Testis (tissue), 3 donors: Measurements from ENCODE around the gene PPP2R1B. TPM values are rescaled to one million over a fixed set of nuclear protein-coding genes. Genes with fewer than 3 reads are reported as not detected.
A peak's percentile ranks its signal among the peaks of the same experiment; 100 is the strongest.

Experiments
- DNase-seq: peaks from one replicate; pipeline ENCODE4 v3.0.0-alpha.2; 2019
- H3K27ac ChIP-seq, 2 donors: fragments of 200-600 bp; sonication (generic); one replicate each; pipeline ENCODE4 v1.5.1; 2019
- H3K27me3 ChIP-seq: fragments of 200-600 bp; sonication (generic); one replicate; pipeline ENCODE4 v1.5.1; 2019
- H3K36me3 ChIP-seq: fragments of 200-600 bp; sonication (generic); one replicate; pipeline ENCODE4 v1.5.1; 2017; ENCODE audit warnings: low read depth; ENCODE audit errors: missing control alignments
- H3K4me1 ChIP-seq: fragments of 200-600 bp; sonication (generic); one replicate; pipeline ENCODE4 v1.5.1; 2019
- H3K4me3 ChIP-seq, 2 donors: fragments of 200-600 bp; sonication (generic); one replicate each; pipeline ENCODE4 v1.5.1; 2017 to 2019
- H3K9me3 ChIP-seq: fragments of 200-600 bp; sonication (generic); one replicate; pipeline ENCODE4 v1.5.1; 2017
- POLR2A ChIP-seq: fragments of 450-650 bp; IDR thresholded peaks from one replicate; pipeline ENCODE4 v1.6.1; 2017; ENCODE audit warnings: antibody characterized with exemption, mild to moderate bottlenecking, moderate library complexity
- WGBS, 2 donors: methylation state at CpG; one replicate each; pipeline ENCODE4 v1.1.5; 2018; 5-methylcytosine and 5-hydroxymethylcytosine counted together
- intact Hi-C: fragments of 100-400 bp; cut with DNase I; formaldehyde crosslinking; loops from one replicate; pipeline ENCODE4 v1.15.1; 2023; ENCODE audit warnings: low total_unique reads
- polyA plus RNA-seq: library from polyadenylated mRNA; stranded (reverse); fragments of 350-450 nt; fragmentation: Illumina TruSeq; extraction: RNeasy Lipid Tissue Mini Kit (QIAGEN cat#74804); gene quantifications from one replicate; pipeline ENCODE4 v1.2.3, GENCODE V29; 2014; ENCODE audit warnings: low read depth, low replicate concordance; ENCODE audit not compliant: insufficient read depth
- total RNA-seq, 2 donors: library from RNA; depleted of rRNA; stranded (reverse); fragments of >200 nt; gene quantifications; one replicate each; pipeline ENCODE4 v1.2.3, GENCODE V29; 2016
- TF ChIP-seq, protein P1 (sequence below), 3 experiments: fragments of 450-650 bp in 2 of 3; fragments of 200-600 bp in 1 of 3; sonication (generic) in 1 of 3; IDR thresholded peaks; one replicate each; pipeline ENCODE4 v1.5.1; 2016 to 2019; ENCODE audit warnings: antibody characterized with exemption in 3 of 3, mild to moderate bottlenecking in 2 of 3, moderate library complexity in 1 of 3

PPP2R1B gene
- total and polyA plus RNA-seq, 3 donors from 2014 or later, result 67.2 to 115 (median 75.8) TPM

DNA sequence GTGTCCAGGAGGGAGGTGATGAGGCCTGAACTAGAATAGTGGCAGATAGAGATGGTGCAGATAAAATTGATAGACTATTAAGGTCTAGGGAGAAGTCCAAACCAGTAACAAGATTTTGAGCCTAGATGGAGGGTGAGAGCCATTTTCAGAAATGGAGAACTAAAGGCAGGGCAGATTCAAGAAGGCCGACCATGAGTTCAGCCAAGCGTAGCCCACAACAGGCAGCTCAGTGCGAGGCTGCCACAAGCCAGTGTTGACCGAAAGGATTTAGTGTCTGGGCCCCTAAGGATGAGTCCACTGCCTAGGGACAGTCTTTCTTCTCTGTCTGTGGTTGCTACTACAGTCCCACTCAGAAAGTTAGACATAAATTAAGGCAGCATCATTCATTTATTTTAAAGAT, 51.7 kb downstream of the PPP2R1B start:
- H3K9me3 ChIP-seq, result no peaks in the 10 kb centered on the region
- intact Hi-C loops, result no loop called here
- no peak overlapping the region for H3K27ac ChIP-seq
- no peaks in the 10 kb centered on the region for H3K27me3 ChIP-seq
- WGBS, 2 donors, result 85 to 92% methylated on average over 4 of the region's 4 CpGs
- no peak for DNase-seq
- H3K4me3 ChIP-seq, result no peak overlapping the region
- H3K4me1 ChIP-seq, result no peaks in the 10 kb centered on the region
- no peaks in the 10 kb centered on the region for H3K36me3 ChIP-seq
- TF ChIP-seq, protein P1, sequence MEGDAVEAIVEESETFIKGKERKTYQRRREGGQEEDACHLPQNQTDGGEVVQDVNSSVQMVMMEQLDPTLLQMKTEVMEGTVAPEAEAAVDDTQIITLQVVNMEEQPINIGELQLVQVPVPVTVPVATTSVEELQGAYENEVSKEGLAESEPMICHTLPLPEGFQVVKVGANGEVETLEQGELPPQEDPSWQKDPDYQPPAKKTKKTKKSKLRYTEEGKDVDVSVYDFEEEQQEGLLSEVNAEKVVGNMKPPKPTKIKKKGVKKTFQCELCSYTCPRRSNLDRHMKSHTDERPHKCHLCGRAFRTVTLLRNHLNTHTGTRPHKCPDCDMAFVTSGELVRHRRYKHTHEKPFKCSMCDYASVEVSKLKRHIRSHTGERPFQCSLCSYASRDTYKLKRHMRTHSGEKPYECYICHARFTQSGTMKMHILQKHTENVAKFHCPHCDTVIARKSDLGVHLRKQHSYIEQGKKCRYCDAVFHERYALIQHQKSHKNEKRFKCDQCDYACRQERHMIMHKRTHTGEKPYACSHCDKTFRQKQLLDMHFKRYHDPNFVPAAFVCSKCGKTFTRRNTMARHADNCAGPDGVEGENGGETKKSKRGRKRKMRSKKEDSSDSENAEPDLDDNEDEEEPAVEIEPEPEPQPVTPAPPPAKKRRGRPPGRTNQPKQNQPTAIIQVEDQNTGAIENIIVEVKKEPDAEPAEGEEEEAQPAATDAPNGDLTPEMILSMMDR (IDR thresholded peaks at IDR 0.05), result no peak
- no peak for TF ChIP-seq POLR2A

DNA sequence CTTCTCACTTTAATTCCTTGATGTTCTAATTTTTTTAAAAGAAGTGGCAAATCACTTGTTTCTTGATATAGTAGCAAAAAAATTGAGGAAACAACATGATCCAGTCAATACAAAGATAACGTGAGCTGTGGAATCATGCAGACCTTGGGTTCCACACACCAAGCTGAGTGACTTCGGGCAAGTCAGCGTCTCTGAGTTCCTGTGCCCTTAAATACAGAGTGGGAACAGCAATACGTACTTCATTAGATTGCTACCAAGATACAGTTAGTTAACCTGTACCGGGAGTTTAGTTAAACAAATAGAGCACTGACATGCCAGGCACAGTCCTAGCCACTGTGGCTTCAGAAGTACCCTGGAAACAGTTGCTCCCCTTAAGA, 58.5 kb downstream of the PPP2R1B start:
- 79 to 83% methylated on average over 5 of the region's 5 CpGs for WGBS, 2 donors
- Histone ChIP-seq H3K4me3 (no peak overlapping the region), H3K9me3 (no peaks in the 10 kb centered on the region), H3K27ac (no peak overlapping the region), H3K36me3 (no peaks in the 10 kb centered on the region), H3K27me3 (no peaks in the 10 kb centered on the region), H3K4me1 (no peaks in the 10 kb centered on the region)
- no peak for DNase-seq
- intact Hi-C loops, result no loop called here
- TF ChIP-seq, protein P1 (IDR thresholded peaks at IDR 0.05), result no peak
- no peak for TF ChIP-seq POLR2A

DNA sequence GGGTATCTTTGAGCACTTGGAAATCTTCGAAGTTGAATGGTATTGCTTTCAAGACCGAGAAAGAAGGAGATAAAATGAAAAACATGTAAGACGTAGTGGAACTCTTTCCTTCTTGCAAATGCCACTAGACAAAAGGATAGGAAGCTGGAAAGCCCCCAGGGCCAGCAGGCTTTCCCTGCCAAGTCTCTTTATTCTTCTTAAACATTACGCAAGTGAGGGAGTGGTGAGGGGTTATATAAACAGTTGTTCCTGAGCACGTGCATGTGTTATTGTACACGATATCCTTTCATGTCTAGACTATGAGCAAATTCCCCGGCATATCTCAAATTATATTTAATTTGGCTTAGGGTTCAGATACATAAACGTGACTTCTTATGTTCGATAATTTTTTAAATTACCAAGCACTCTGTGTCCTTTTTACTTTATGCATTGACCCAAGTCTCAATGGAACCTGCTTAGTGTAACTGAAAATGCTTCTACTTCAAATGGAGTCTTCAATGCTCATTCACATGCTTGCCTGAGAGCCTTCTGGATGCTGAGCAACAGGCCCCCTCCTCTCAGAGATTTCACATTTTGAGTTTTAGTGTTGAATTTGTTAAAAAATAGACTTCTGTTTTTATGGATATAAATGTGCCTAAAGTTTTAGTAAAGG, 59.0 kb downstream of the PPP2R1B start:
- Histone ChIP-seq H3K4me3 (no peak overlapping the region), H3K4me1 (no peaks in the 10 kb centered on the region), H3K27me3 (no peaks in the 10 kb centered on the region), H3K36me3 (no peaks in the 10 kb centered on the region), H3K27ac (peak overlapping the region in 1 of 2 donors; percentile 43), H3K9me3 (no peaks in the 10 kb centered on the region)
- no peak for TF ChIP-seq POLR2A
- TF ChIP-seq, protein P1 (IDR thresholded peaks at IDR 0.05), result no peak
- DNase-seq, result peak; percentile 51
- whole genome bisulfite sequencing, 2 donors, result 50 to 54% methylated on average over 9 of the region's 9 CpGs
- intact Hi-C loops, result no loop called here

DNA sequence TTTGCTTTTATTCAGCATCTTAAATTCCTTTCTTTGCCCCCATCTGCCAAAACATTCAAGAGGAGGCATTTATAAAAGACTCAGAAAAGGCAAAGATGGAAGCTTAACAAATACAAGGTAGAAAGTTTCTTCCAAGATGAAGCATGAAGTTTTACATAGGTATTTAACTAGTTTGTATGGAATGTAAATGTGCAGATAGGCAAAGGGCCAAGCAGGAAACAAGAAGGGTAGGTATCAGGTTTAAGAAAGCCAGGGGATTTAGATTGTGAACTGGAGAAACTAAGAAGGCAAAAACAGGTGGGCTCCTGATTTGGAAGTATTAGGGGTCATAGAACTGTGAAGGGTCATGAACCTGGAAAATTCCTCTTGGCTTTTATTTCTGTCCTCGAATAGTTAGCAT, 62.6 kb downstream of the PPP2R1B start:
- no peaks in the 10 kb centered on the region for H3K36me3 ChIP-seq
- no peak overlapping the region for H3K4me3 ChIP-seq
- H3K9me3 ChIP-seq, result no peaks in the 10 kb centered on the region
- no peaks in the 10 kb centered on the region for H3K27me3 ChIP-seq
- no peak for TF ChIP-seq POLR2A
- TF ChIP-seq, protein P1 (IDR thresholded peaks at IDR 0.05), result no peak
- DNase-seq, result no peak
- WGBS, 2 donors, result 73 to 85% methylated on average over 1 of the region's 1 CpG
- H3K27ac ChIP-seq, result no peak overlapping the region
- intact Hi-C loops, result no loop called here
- no peaks in the 10 kb centered on the region for H3K4me1 ChIP-seq

DNA sequence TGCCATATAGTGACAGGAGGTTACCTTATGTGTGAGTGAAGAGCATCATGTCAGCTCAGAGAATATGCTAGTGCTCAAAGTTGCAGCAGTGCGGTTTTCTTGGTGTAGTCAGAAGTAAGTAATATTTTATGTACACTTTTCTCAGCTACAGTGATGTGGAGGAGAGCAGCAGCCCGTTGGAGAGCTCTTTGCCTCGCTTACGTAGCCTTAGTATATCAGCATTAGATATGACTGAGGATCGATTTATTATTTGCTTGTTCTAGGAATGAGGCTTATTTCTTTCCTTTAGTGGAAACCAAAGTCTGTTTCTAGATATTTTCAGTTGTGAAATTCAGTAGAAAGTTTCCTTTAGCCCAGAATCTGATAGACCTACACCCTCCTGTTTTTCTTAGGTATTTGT, 63.6 kb downstream of the PPP2R1B start:
- intact Hi-C loops, result no loop called here
- TF ChIP-seq, protein P1 (IDR thresholded peaks at IDR 0.05), result no peak
- TF ChIP-seq POLR2A, result no peak
- no peaks in the 10 kb centered on the region for H3K4me1 ChIP-seq
- no peak for DNase-seq
- no peaks in the 10 kb centered on the region for H3K9me3 ChIP-seq
- WGBS, 2 donors, result 88% methylated on average over 5 of the region's 5 CpGs
- no peaks in the 10 kb centered on the region for H3K36me3 ChIP-seq
- no peaks in the 10 kb centered on the region for H3K27me3 ChIP-seq
- no peak overlapping the region for H3K27ac ChIP-seq
- no peak overlapping the region for H3K4me3 ChIP-seq
